HEK293T (cell line): ENCODE measurements around the gene ARHGEF1.
A peak's percentile ranks its signal among the peaks of the same experiment; 100 is the strongest.

ENCODE experiments used
- CTCF ChIA-PET: fragments of 350-600 bp; formaldehyde crosslinking; extraction: SDS; loops from one replicate; lab custom pipeline; 2021; ENCODE audit warnings: antibody characterized with exemption, inconsistent platforms; lab: Yijun Ruan, JAX
- POLR2A ChIA-PET: fragments of 350-600 bp; formaldehyde crosslinking; extraction: SDS; loops from one replicate; lab custom pipeline; 2020; ENCODE audit warnings: antibody characterized with exemption, inconsistent platforms; lab: Yijun Ruan, JAX
- DNase-seq: peaks from one replicate; pipeline ENCODE4 v3.0.0; 2012; ENCODE audit warnings: mixed read lengths; ENCODE audit errors: extremely low spot score
- ARNT ChIP-seq: fragments of 450-650 bp; IDR thresholded peaks from 2 replicates; pipeline ENCODE4 v1.6.1; 2017; ENCODE audit warnings: mild to moderate bottlenecking
- BHLHE40 ChIP-seq: fragments of 450-650 bp; IDR thresholded peaks from 2 replicates; pipeline ENCODE4 v1.6.1; 2016; ENCODE audit warnings: mild to moderate bottlenecking, moderate library complexity, borderline replicate concordance
- CTBP1 ChIP-seq: fragments of 450-650 bp; IDR thresholded peaks from 2 replicates; pipeline ENCODE4 v1.6.1; 2016; ENCODE audit warnings: borderline replicate concordance
- ELF4 ChIP-seq: fragments of 450-650 bp; IDR thresholded peaks from 2 replicates; pipeline ENCODE4 v1.6.1; 2017; ENCODE audit warnings: antibody characterized with exemption
- FOXA1 ChIP-seq: fragments of 450-650 bp; IDR thresholded peaks from 2 replicates; pipeline ENCODE4 v1.6.1; 2016; ENCODE audit warnings: mild to moderate bottlenecking
- FOXK2 ChIP-seq: fragments of 450-650 bp; IDR thresholded peaks from 2 replicates; pipeline ENCODE4 v1.6.1; 2016; ENCODE audit warnings: mild to moderate bottlenecking
- FOXM1 ChIP-seq: fragments of 450-650 bp; IDR thresholded peaks from 2 replicates; pipeline ENCODE4 v1.6.1; 2017; ENCODE audit warnings: mild to moderate bottlenecking, borderline replicate concordance
- HDGF ChIP-seq: fragments of 450-650 bp; IDR thresholded peaks from 2 replicates; pipeline ENCODE4 v1.6.1; 2017; ENCODE audit warnings: antibody characterized with exemption, borderline replicate concordance
- L3MBTL2 ChIP-seq: fragments of 450-650 bp; conservative IDR thresholded peaks from 2 replicates; pipeline ENCODE4 v1.6.1; 2016; ENCODE audit warnings: mild to moderate bottlenecking
- LEF1 ChIP-seq: fragments of 450-650 bp; IDR thresholded peaks from 2 replicates; pipeline ENCODE4 v1.6.1; 2017; ENCODE audit warnings: mild to moderate bottlenecking, borderline replicate concordance
- NFRKB ChIP-seq: fragments of 450-650 bp; IDR thresholded peaks from 2 replicates; pipeline ENCODE4 v1.6.1; 2016; ENCODE audit warnings: mild to moderate bottlenecking, moderate library complexity
- PKNOX1 ChIP-seq: fragments of 450-650 bp; IDR thresholded peaks from 2 replicates; pipeline ENCODE4 v1.6.1; 2016
- SP1 ChIP-seq: fragments of 450-650 bp; IDR thresholded peaks from 2 replicates; pipeline ENCODE4 v1.6.1; 2017
- SUZ12 ChIP-seq: fragments of 450-650 bp; IDR thresholded peaks from 2 replicates; pipeline ENCODE4 v1.6.1; 2016; ENCODE audit warnings: mild to moderate bottlenecking
- TARDBP ChIP-seq: fragments of 450-650 bp; IDR thresholded peaks from 2 replicates; pipeline ENCODE4 v1.6.1; 2016
- ZNF384 ChIP-seq: fragments of 450-650 bp; IDR thresholded peaks from 2 replicates; pipeline ENCODE4 v1.6.1; 2016

Gene ARHGEF1

DNA sequence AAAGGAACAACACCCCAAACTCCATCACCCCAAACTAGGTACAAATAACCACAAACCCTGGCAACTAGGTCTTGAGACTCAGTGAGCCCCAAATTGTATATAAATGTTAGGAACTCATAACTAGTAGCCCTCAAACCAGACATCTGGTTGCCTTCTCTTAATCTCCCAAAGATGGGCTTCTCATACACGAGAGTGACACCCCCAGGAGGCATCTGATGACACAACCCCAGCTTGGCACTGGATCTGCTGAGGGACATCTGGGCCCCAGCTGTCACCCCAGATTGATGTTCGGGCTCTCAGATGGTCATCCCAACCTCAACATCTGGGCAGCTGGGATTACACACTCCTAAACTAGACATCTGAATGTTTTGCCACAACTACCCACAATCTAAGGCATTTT lies 61.4 kb downstream of the ARHGEF1 start:
- DNase-seq: no peak
- POLR2A ChIA-PET: interaction anchor here (0.7 to 2.2 kb wide), 2 partner anchors 14 to 84 kb away, joined by 4 to 10 read pairs; partner anchors contain the start of genes RABAC1 and RPS19
- CTCF ChIA-PET: no interaction called here
- TF ChIP-seq ELF4 (no peak), NFRKB (no peak), L3MBTL2 (no peak), CTBP1 (no peak), FOXK2 (no peak), SP1 (no peak), BHLHE40 (no peak), FOXA1 (no peak), LEF1 (no peak), ZNF384 (no peak), TARDBP (no peak), HDGF (no peak), SUZ12 (no peak), PKNOX1 (no peak), ARNT (no peak), FOXM1 (no peak)

- POLR2A ChIA-PET: interaction anchor here (1.7 to 2.2 kb wide), 2 partner anchors 14 to 86 kb away, joined by 6 to 10 read pairs; partner anchors contain the start of genes RABAC1 and RPS19
- no peak for DNase-seq
- CTCF ChIA-PET: no interaction called here
- TF ChIP-seq FOXA1 (no peak), FOXK2 (no peak), ZNF384 (no peak), BHLHE40 (no peak), ELF4 (no peak), CTBP1 (no peak), PKNOX1 (no peak), FOXM1 (no peak), NFRKB (no peak), L3MBTL2 (no peak), SUZ12 (no peak), SP1 (no peak), LEF1 (no peak), ARNT (no peak), TARDBP (no peak)
These were observed 62.3 kb downstream of the ARHGEF1 start for GRCh38 chr19:41945135-41945766.

DNA sequence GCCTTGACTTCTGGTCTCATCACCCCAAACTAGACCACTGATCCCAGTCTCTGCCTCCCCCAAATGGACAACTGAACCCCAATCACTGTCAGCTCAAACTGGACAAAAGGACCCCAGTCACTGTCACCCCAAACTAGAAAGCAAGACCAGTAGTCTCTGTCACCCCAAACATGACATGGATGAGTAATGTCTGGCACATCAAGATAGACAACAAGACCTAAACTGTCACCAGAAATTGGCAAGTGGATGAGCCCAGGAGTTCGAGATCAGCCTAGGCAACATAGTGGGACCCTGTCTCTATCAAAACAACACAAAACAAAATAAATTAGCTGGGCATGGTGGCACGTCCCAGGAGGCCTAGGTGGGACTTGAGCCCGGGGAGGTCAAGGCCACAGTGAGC lies 64.1 kb downstream of the ARHGEF1 start:
- ChIA-PET POLR2A (interaction anchor here (1.5 kb wide), 1 partner anchor 12 kb away, joined by 5 read pairs; the partner anchor contains the start of gene RABAC1), CTCF (no interaction called here)
- DNase-seq: no peak
- TF ChIP-seq SUZ12 (no peak), ZNF384 (no peak), TARDBP (no peak), HDGF (no peak), LEF1 (no peak), CTBP1 (no peak), SP1 (no peak), NFRKB (no peak), ELF4 (no peak), FOXA1 (no peak), FOXM1 (no peak), BHLHE40 (no peak), ARNT (no peak), PKNOX1 (no peak), FOXK2 (no peak), L3MBTL2 (no peak)

- TF ChIP-seq L3MBTL2: peak; percentile 26; the same call in 1 of the 2 replicates
- TF ChIP-seq NFRKB: no peak
- peak; percentile 84 for DNase-seq
- POLR2A ChIA-PET: no interaction called here
- CTCF ChIA-PET: interaction anchor here (0.6 kb wide), 1 partner anchor 638 kb away, joined by 3 read pairs; no protein-coding TSS in a partner anchor
These were observed 68.7 kb downstream of the ARHGEF1 start for GRCh38 chr19:41951686-41952172.

GRCh38 chr19:41955521-41955920 lies 72.5 kb downstream of the ARHGEF1 start:
- ChIA-PET POLR2A (no interaction called here), CTCF (no interaction called here)
- no peak for DNase-seq

More at GRCh38 chr19:41955521-41955920, 72.5 kb downstream of the ARHGEF1 start:
- no peak for TF ChIP-seq BHLHE40
- no peak for TF ChIP-seq NFRKB
- TF ChIP-seq ARNT: no peak
- TF ChIP-seq HDGF: no peak
- no peak for TF ChIP-seq PKNOX1
- no peak for TF ChIP-seq L3MBTL2
- TF ChIP-seq FOXM1: no peak
- TF ChIP-seq ELF4: no peak
- no peak for TF ChIP-seq TARDBP
- TF ChIP-seq FOXK2: no peak
- no peak for TF ChIP-seq FOXA1
